Lung (tissue), 12 donors: ENCODE data around the gene EXOC3L2. TPM values are rescaled to one million over a fixed set of nuclear protein-coding genes. Genes with fewer than 3 reads are reported as not detected.

Experiments
- ATAC-seq: fragments of 200-7000 bp; cut with Tn5 transposase; one replicate; pipeline ENCODE4 v1.9.1; 2020; ENCODE audit warnings: moderate number of reproducible peaks; ENCODE audit not compliant: insufficient read depth, low FRiP score
- DNase-seq, 3 donors: peaks; one replicate each; pipeline ENCODE4 v3.0.0-alpha.2; 2013 to 2017
- H3K27ac ChIP-seq, 2 donors: one replicate each; pipeline ENCODE4 v1.5.1; 2013; ENCODE audit warnings: mild to moderate bottlenecking in 2 of 2, moderate library complexity in 2 of 2, control low read depth in 1 of 2, inconsistent platforms in 1 of 2, low read depth in 1 of 2, low read length in 1 of 2
- H3K27me3 ChIP-seq, 3 donors: one replicate each; pipeline ENCODE4 v1.5.1; 2013; ENCODE audit warnings: low read length in 2 of 3; ENCODE audit not compliant: control insufficient read depth in 3 of 3, insufficient read depth in 3 of 3
- H3K36me3 ChIP-seq, 4 donors: one replicate each; pipeline ENCODE4 v1.5.1; 2013; ENCODE audit warnings: low read length in 4 of 4, mild to moderate bottlenecking in 1 of 4, moderate library complexity in 1 of 4; ENCODE audit not compliant: control insufficient read depth in 4 of 4, insufficient read depth in 4 of 4
- H3K4me1 ChIP-seq, 5 donors: one replicate each; pipeline ENCODE4 v1.5.1; 2013; ENCODE audit warnings: low read length in 5 of 5, mild to moderate bottlenecking in 2 of 5, moderate library complexity in 1 of 5; ENCODE audit not compliant: control insufficient read depth in 5 of 5, insufficient read depth in 5 of 5
- H3K4me3 ChIP-seq: one replicate; pipeline ENCODE4 v1.5.1; 2013; ENCODE audit warnings: mild to moderate bottlenecking, control low read depth, moderate library complexity
- H3K9ac ChIP-seq, 2 donors: one replicate each; pipeline ENCODE4 v1.5.1; 2013; ENCODE audit warnings: low read length in 2 of 2, control low read depth in 1 of 2; ENCODE audit not compliant: insufficient read depth in 1 of 2
- H3K9me3 ChIP-seq, 4 donors: one replicate each; pipeline ENCODE4 v1.5.1; 2013; ENCODE audit warnings: low read length in 3 of 4, mild to moderate bottlenecking in 1 of 4, moderate library complexity in 1 of 4; ENCODE audit not compliant: control insufficient read depth in 4 of 4, insufficient read depth in 3 of 4
- CTCF ChIP-seq: IDR thresholded peaks from 2 replicates; pipeline ENCODE4 v1.5.1; 2012; ENCODE audit warnings: mild to moderate bottlenecking; ENCODE audit errors: control extremely low read depth, extremely low read depth
- WGBS, 2 donors: extraction: QIAGEN DNeasy Blood & Tissue Kit; methylation state at CpG; one replicate each; pipeline ENCODE4 v1.1.7; 2013; 5-methylcytosine and 5-hydroxymethylcytosine counted together
- polyA plus RNA-seq, 2 donors: library from polyadenylated mRNA; stranded (reverse); fragments of 200-250 nt; gene quantifications; one replicate each; pipeline ENCODE4 v1.2.1, GENCODE V29; 2013
- total RNA-seq, 2 donors: library from RNA; depleted of rRNA in 1 of 2; stranded (reverse); fragments of >200 nt in 1 of 2; gene quantifications; one replicate each; pipeline ENCODE4 v1.2.1, GENCODE V29; 2014 to 2021
- donor health status: control.
- donor health status: control.
- donor health status: Bipolar disorder and iron deficiency.
- donor health status: healthy.
- donor health status: DM: yes; HTN: yes; CAD: no.

Gene EXOC3L2
- total and polyA plus RNA-seq, 4 donors: 1.7 to 2.8 (median 2.4) TPM

- Histone ChIP-seq H3K27ac (no peak overlapping the region), H3K36me3 (peaks cover 0 to 3% (median 0%) of the 10 kb centered on the region in 4 donors), H3K9me3 (no peaks in the 10 kb centered on the region), H3K4me1 (peaks cover 0 to 18% (median 7%) of the 10 kb centered on the region in 5 donors), H3K27me3 (no peaks in the 10 kb centered on the region), H3K9ac (no peak overlapping the region), H3K4me3 (no peak overlapping the region)
- 77 to 79% methylated on average over 7 of the region's 7 CpGs for WGBS, 2 donors
- no peak for DNase-seq
- ATAC-seq: no peak
- TF ChIP-seq CTCF: no peak
Measured at GRCh38 chr19:45180936-45181335, 64.3 kb downstream of the EXOC3L2 start.

- no peaks in the 10 kb centered on the region for H3K9me3 ChIP-seq
- WGBS, 2 donors: 63 to 67% methylated on average over 9 of the region's 9 CpGs
- no peak for DNase-seq
- H3K4me1 ChIP-seq: peaks cover 0 to 18% (median 7%) of the 10 kb centered on the region in 5 donors
- no peak for TF ChIP-seq CTCF
- H3K4me3 ChIP-seq: peak overlapping the region; percentile 72
- no peak overlapping the region for H3K9ac ChIP-seq
- H3K27me3 ChIP-seq: no peaks in the 10 kb centered on the region
- H3K36me3 ChIP-seq: peaks cover 0 to 3% (median 0%) of the 10 kb centered on the region in 4 donors
- H3K27ac ChIP-seq: peak overlapping the region in 1 of 2 donors; percentile 94
- no peak for ATAC-seq
Measured at GRCh38 chr19:45179892-45180370, 65.3 kb downstream of the EXOC3L2 start.

GRCh38 chr19:45179072-45179891, 65.9 kb downstream of the EXOC3L2 start:
- Histone ChIP-seq H3K4me3 (peak overlapping the region; percentile 72), H3K36me3 (peaks cover 0 to 3% (median 0%) of the 10 kb centered on the region in 4 donors), H3K9ac (no peak overlapping the region), H3K9me3 (no peaks in the 10 kb centered on the region), H3K27me3 (no peaks in the 10 kb centered on the region), H3K27ac (peak overlapping the region; percentile 83 to 94), H3K4me1 (peaks cover 0 to 18% (median 7%) of the 10 kb centered on the region in 5 donors)
- no peak for TF ChIP-seq CTCF
- DNase-seq (peak in 2 of 3 donors; percentile 9 to 29), ATAC-seq (no peak)
- 2% methylated on average over 57 to 97 of the region's 97 CpGs for WGBS, 2 donors
